GM21717 (cell line): Measurements from ENCODE around the gene CPM.

Experiments
- ATAC-seq: cut with Tn5 transposase; IDR thresholded peaks from one replicate; pipeline ENCODE4 v1.9.1; 2021; ENCODE audit warnings: mild to moderate bottlenecking, moderate library complexity; ENCODE audit not compliant: unreplicated experiment

CPM gene

GRCh38 chr12:68882251-68882964 lies 50.6 kb downstream of the CPM start:
- no peak for ATAC-seq

- no peak for ATAC-seq
Measured at GRCh38 chr12:68880660-68881325, 52.2 kb downstream of the CPM start.

GRCh38 chr12:68878846-68879245 lies 54.1 kb downstream of the CPM start:
- no peak for ATAC-seq

GRCh38 chr12:68878283-68878682 lies 54.7 kb downstream of the CPM start:
- ATAC-seq = no peak

GRCh38 chr12:68877583-68877982 lies 55.4 kb downstream of the CPM start:
- no peak for ATAC-seq

- no peak for ATAC-seq
Measured at GRCh38 chr12:68876461-68876860, 56.5 kb downstream of the CPM start.

- ATAC-seq = no peak
Measured at GRCh38 chr12:68873316-68873715, 59.7 kb downstream of the CPM start.

- no peak for ATAC-seq
Measured at GRCh38 chr12:68871921-68872320, 61.0 kb downstream of the CPM start.

- no peak for ATAC-seq
Measured at GRCh38 chr12:68871396-68871795, 61.6 kb downstream of the CPM start.

- no peak for ATAC-seq
Measured at GRCh38 chr12:68870443-68870842, 62.5 kb downstream of the CPM start.

- ATAC-seq = no peak
Measured at GRCh38 chr12:68870011-68870410, 63.0 kb downstream of the CPM start.

GRCh38 chr12:68868043-68868790 lies 64.8 kb downstream of the CPM start:
- ATAC-seq = no peak

- no peak for ATAC-seq
Measured at GRCh38 chr12:68867606-68868005, 65.4 kb downstream of the CPM start.

GRCh38 chr12:68866950-68867349 lies 66.0 kb downstream of the CPM start:
- ATAC-seq = no peak

- ATAC-seq = no peak
Measured at GRCh38 chr12:68865399-68866164, 67.4 kb downstream of the CPM start.

- ATAC-seq = no peak
Measured at GRCh38 chr12:68864604-68865003, 68.4 kb downstream of the CPM start.

GRCh38 chr12:68863886-68864454 lies 69.0 kb downstream of the CPM start:
- peak; percentile 80 for ATAC-seq

GRCh38 chr12:68863109-68863770 lies 69.7 kb downstream of the CPM start:
- no peak for ATAC-seq

GRCh38 chr12:68861890-68862289 lies 71.1 kb downstream of the CPM start:
- ATAC-seq = no peak

- ATAC-seq = no peak
Measured at GRCh38 chr12:68856510-68856909, 76.5 kb downstream of the CPM start.
